HFF-Myc (cell line): ENCODE results near the gene PTPRCAP.

ENCODE experiments used
- DNase-seq: peaks from one replicate; pipeline ENCODE4 v3.0.0-alpha.2; 2011; ENCODE audit warnings: low read depth; ENCODE audit errors: extremely low read depth
- H3K4me3 ChIP-seq: replicated peaks from 2 replicates; pipeline ENCODE4 v1.5.1; 2011; ENCODE audit warnings: low read depth, mild to moderate bottlenecking, control low read depth, low read length
- CTCF ChIP-seq: IDR thresholded peaks from 2 replicates; pipeline ENCODE4 v1.5.1; 2012; ENCODE audit warnings: mild to moderate bottlenecking, low read depth, low read length, control low read depth; ENCODE audit errors: missing control alignments

The PTPRCAP gene

GRCh38 chr11:67410984-67411784 is 26.3 kb downstream of the PTPRCAP start:
- TF ChIP-seq CTCF = no peak
- H3K4me3 ChIP-seq = no peak overlapping the region
- DNase-seq = no peak

- no peak for DNase-seq
- no peak for TF ChIP-seq CTCF
- H3K4me3 ChIP-seq = no peak overlapping the region
Measured at GRCh38 chr11:67410369-67410831, 27.1 kb downstream of the PTPRCAP start.

- no peak for DNase-seq
- no peak overlapping the region for H3K4me3 ChIP-seq
- TF ChIP-seq CTCF = no peak
Measured at GRCh38 chr11:67409781-67410368, 27.6 kb downstream of the PTPRCAP start.

- no peak for DNase-seq
- TF ChIP-seq CTCF = no peak
- H3K4me3 ChIP-seq = no peak overlapping the region
Measured at GRCh38 chr11:67409261-67409666, 28.2 kb downstream of the PTPRCAP start.

- TF ChIP-seq CTCF = no peak
- H3K4me3 ChIP-seq = no peak overlapping the region
- no peak for DNase-seq
Measured at GRCh38 chr11:67408437-67409200, 28.9 kb downstream of the PTPRCAP start.

GRCh38 chr11:67407688-67408163 is 29.8 kb downstream of the PTPRCAP start:
- H3K4me3 ChIP-seq = no peak overlapping the region
- DNase-seq = no peak
- TF ChIP-seq CTCF = no peak
